Measurements from ENCODE around the gene TNNI3K. TPM values are rescaled to one million over a fixed set of nuclear protein-coding genes. Genes with fewer than 3 reads are reported as not detected.

Gene TNNI3K
- total and polyA plus RNA-seq, 9 of the 15 experiments (the other 6 are each of a cell fraction or from before 2014, with no cell fraction given), result 0.21 to 0.53 (median 0.32) TPM; not detected in 5

DNA sequence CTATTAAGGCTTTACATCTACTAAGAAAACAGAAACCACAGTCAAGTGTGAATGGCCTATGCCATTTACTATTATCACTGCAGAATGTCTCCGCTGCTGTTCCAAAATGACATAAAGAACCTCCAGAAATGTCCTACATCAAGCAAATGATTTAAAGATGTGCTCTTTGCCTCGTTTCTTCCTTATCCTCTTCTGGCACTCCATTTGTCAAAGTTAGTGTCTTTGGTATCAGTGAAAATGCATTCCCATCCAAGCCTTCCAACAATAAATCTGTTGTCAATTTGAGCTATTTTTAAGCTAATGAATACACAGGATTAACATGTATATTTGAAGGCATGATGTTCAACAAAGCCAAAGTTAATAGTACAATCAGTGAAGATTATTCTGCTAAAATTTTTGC is 171.6 kb downstream of the TNNI3K start:
- no peak for ATAC-seq
- no peak for DNase-seq (ENCODE audit: extremely low read depth in 1 of 4, low spot score in 3 of 4)
- Histone ChIP-seq H3K4me3 (no peak overlapping the region), H2AFZ (ENCODE audit: low read depth, low read length) (no peak overlapping the region), H3K9ac (ENCODE audit: insufficient read depth in 1 of 2, low read depth in 2 of 2, low read length in 2 of 2) (no peak overlapping the region), H4K20me1 (replicated peaks; ENCODE audit: control insufficient read depth, insufficient read depth, low read length) (no peaks in the 10 kb centered on the region), H3K27ac (ENCODE audit: extremely low read depth, low read depth, low read length) (no peak overlapping the region), H3K27me3 (ENCODE audit: control insufficient read depth in 2 of 2, insufficient read depth in 2 of 2, low read length in 2 of 2) (no peaks in the 10 kb centered on the region), H3K36me3 (ENCODE audit: control insufficient read depth, insufficient read depth, low read length) (no peaks in the 10 kb centered on the region), H3K4me2 (ENCODE audit: insufficient read depth, low read length) (no peak overlapping the region), H3K9me3 (replicated peaks; ENCODE audit: control insufficient read depth, insufficient read depth, low read depth, low read length) (no peaks in the 10 kb centered on the region), H3K9me1 (ENCODE audit: control insufficient read depth, insufficient read depth, low read length) (no peaks in the 10 kb centered on the region), H3K4me1 (replicated peaks in 1 of 2; ENCODE audit: control insufficient read depth in 2 of 2, insufficient read depth in 2 of 2, low read length in 2 of 2) (no peaks in the 10 kb centered on the region), H3K79me2 (ENCODE audit: control insufficient read depth, insufficient read depth, low read length) (no peaks in the 10 kb centered on the region)
- in situ Hi-C loops (cut with MboI) (no loop called here), intact Hi-C loops (cut with micrococcal nuclease) (no loop called here)
- 0% methylated on average over 2 of the region's 2 CpGs for WGBS (ENCODE audit: insufficient coverage, low coverage, missing lambda C conversion rate)
- no peak for FAIRE-seq
- ChIA-PET CTCF (ENCODE audit: low intra/inter-chr PET ratio) (no interaction called here), POLR2A (no interaction called here)
- BruUV-seq (replicated peaks), result no TSS peak
- TF ChIP-seq ZNF445 (CRISPR knock-in tag; IDR thresholded peaks at IDR 0.05; ENCODE audit: low read depth), result no peak
- TF ChIP-seq, protein P1, sequence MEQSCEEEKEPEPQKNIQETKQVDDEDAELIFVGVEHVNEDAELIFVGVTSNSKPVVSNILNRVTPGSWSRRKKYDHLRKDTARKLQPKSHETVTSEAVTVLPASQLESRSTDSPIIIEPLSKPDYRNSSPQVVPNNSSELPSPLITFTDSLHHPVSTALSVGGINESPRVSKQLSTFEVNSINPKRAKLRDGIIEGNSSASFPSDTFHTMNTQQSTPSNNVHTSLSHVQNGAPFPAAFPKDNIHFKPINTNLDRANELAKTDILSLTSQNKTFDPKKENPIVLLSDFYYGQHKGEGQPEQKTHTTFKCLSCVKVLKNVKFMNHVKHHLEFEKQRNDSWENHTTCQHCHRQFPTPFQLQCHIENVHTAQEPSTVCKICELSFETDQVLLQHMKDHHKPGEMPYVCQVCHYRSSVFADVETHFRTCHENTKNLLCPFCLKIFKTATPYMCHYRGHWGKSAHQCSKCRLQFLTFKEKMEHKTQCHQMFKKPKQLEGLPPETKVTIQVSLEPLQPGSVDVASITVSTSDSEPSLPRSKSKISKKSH (CRISPR knock-in tag; IDR thresholded peaks at IDR 0.05), result no peak
- TF ChIP-seq PYGO2 (tag; IDR thresholded peaks at IDR 0.05), result no peak
- TF ChIP-seq ESRRA (IDR thresholded peaks at IDR 0.05; ENCODE audit: borderline replicate concordance, low read depth), result no peak
- no peak for TF ChIP-seq ZNF184 (CRISPR knock-in tag; IDR thresholded peaks at IDR 0.05)
- TF ChIP-seq, protein P2, sequence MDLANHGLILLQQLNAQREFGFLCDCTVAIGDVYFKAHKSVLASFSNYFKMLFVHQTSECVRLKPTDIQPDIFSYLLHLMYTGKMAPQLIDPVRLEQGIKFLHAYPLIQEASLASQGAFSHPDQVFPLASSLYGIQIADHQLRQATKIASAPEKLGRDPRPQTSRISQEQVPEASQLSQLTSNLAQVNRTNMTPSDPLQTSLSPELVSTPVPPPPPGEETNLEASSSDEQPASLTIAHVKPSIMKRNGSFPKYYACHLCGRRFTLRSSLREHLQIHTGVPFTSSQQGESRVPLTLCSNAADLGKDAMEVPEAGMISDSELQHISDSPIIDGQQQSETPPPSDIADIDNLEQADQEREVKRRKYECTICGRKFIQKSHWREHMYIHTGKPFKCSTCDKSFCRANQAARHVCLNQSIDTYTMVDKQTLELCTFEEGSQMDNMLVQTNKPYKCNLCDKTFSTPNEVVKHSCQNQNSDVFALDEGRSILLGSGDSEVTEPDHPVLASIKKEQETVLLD (IDR thresholded peaks at IDR 0.05), result no peak
- no peak for TF ChIP-seq ARID2 (IDR thresholded peaks at IDR 0.05)
- TF ChIP-seq FOXP1 (CRISPR knock-in tag; IDR thresholded peaks at IDR 0.05), result no peak
- TF ChIP-seq, protein P3, sequence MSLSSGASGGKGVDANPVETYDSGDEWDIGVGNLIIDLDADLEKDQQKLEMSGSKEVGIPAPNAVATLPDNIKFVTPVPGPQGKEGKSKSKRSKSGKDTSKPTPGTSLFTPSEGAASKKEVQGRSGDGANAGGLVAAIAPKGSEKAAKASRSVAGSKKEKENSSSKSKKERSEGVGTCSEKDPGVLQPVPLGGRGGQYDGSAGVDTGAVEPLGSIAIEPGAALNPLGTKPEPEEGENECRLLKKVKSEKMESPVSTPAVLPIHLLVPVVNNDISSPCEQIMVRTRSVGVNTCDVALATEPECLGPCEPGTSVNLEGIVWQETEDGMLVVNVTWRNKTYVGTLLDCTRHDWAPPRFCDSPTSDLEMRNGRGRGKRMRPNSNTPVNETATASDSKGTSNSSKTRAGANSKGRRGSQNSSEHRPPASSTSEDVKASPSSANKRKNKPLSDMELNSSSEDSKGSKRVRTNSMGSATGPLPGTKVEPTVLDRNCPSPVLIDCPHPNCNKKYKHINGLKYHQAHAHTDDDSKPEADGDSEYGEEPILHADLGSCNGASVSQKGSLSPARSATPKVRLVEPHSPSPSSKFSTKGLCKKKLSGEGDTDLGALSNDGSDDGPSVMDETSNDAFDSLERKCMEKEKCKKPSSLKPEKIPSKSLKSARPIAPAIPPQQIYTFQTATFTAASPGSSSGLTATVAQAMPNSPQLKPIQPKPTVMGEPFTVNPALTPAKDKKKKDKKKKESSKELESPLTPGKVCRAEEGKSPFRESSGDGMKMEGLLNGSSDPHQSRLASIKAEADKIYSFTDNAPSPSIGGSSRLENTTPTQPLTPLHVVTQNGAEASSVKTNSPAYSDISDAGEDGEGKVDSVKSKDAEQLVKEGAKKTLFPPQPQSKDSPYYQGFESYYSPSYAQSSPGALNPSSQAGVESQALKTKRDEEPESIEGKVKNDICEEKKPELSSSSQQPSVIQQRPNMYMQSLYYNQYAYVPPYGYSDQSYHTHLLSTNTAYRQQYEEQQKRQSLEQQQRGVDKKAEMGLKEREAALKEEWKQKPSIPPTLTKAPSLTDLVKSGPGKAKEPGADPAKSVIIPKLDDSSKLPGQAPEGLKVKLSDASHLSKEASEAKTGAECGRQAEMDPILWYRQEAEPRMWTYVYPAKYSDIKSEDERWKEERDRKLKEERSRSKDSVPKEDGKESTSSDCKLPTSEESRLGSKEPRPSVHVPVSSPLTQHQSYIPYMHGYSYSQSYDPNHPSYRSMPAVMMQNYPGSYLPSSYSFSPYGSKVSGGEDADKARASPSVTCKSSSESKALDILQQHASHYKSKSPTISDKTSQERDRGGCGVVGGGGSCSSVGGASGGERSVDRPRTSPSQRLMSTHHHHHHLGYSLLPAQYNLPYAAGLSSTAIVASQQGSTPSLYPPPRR (CRISPR knock-in tag; IDR thresholded peaks at IDR 0.05; ENCODE audit: borderline replicate concordance), result no peak
- TF ChIP-seq, protein P4, sequence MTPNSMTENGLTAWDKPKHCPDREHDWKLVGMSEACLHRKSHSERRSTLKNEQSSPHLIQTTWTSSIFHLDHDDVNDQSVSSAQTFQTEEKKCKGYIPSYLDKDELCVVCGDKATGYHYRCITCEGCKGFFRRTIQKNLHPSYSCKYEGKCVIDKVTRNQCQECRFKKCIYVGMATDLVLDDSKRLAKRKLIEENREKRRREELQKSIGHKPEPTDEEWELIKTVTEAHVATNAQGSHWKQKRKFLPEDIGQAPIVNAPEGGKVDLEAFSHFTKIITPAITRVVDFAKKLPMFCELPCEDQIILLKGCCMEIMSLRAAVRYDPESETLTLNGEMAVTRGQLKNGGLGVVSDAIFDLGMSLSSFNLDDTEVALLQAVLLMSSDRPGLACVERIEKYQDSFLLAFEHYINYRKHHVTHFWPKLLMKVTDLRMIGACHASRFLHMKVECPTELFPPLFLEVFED (CRISPR knock-in tag; conservative IDR thresholded peaks at IDR 0.05), result no peak
- TF ChIP-seq PCBP1 (IDR thresholded peaks at IDR 0.05; ENCODE audit: low read depth, low read length, poor library complexity, severe bottlenecking), result no peak
- no peak for TF ChIP-seq ZNF77 (CRISPR knock-in tag; IDR thresholded peaks at IDR 0.05)
- TF ChIP-seq ETV6 (IDR thresholded peaks at IDR 0.05; ENCODE audit: borderline replicate concordance in 1 of 2, low read depth in 2 of 2, low read length in 1 of 2), result no peak
- TF ChIP-seq ETV6 (CRISPR knock-in tag; IDR thresholded peaks at IDR 0.05; ENCODE audit: borderline replicate concordance), result no peak
- TF ChIP-seq ZBTB17 (CRISPR knock-in tag; IDR thresholded peaks at IDR 0.05), result no peak

Measured in K562 (cell line).